HCT116 (cell line): ENCODE data around the gene FMNL1. TPM values are rescaled to one million over a fixed set of nuclear protein-coding genes. Genes with fewer than 3 reads are reported as not detected.

Source experiments
- ATAC-seq: fragments of 200-7000 bp; cut with Tn5 transposase; 2 replicates; pipeline ENCODE4 v1.9.1; 2020; ENCODE audit warnings: mild to moderate bottlenecking, moderate library complexity
- BruUV-seq: library from RNA; stranded (reverse); fragments of 400-500 nt; replicated peaks from 2 replicates; lab custom pipeline; 2021; lab: Mats Ljungman, UMichigan
- CTCF ChIA-PET: fragments of 300-600 bp; sonication (Branson Sonifier 250); formaldehyde crosslinking; loops from one replicate; lab custom pipeline; 2021; ENCODE audit warnings: antibody characterized with exemption; lab: Charles Lee
- POLR2A ChIA-PET: fragments of 300-600, 350-600 bp; sonication (Branson Sonifier 250); formaldehyde crosslinking; loops from one replicate; lab custom pipeline; 2021; ENCODE audit warnings: antibody characterized with exemption; lab: Charles Lee
- RAD21 ChIA-PET, 2 experiments: fragments of 300-600 bp; sonication (Branson Sonifier 250); formaldehyde crosslinking; loops; one replicate each; lab custom pipeline; 2023; ENCODE audit warnings: low total read pairs in 2 of 2; ENCODE audit not compliant: uncharacterized antibody in 2 of 2, unreplicated experiment in 2 of 2, low non-redundant PET in 1 of 2; lab: Charles Lee
- DNase-seq: peaks from one replicate; pipeline ENCODE4 v3.0.0-alpha.2; 2010; ENCODE audit warnings: low read depth, low spot score
- H2AFZ ChIP-seq: fragments of 200-600 bp; shearing (Covaris generic), sonication (generic); 2 replicates; pipeline ENCODE4 v1.6.1; 2017; ENCODE audit warnings: low read depth, mixed run types, mixed read lengths, antibody characterized with exemption, low read length; ENCODE audit not compliant: poor library complexity, severe bottlenecking
- H3K27ac ChIP-seq: 2 replicates; pipeline ENCODE4 v1.5.1; 2012; ENCODE audit warnings: low read depth, low read length
- H3K27me3 ChIP-seq: fragments of 200-600 bp; sonication (generic); 2 replicates; pipeline ENCODE4 v1.6.1; 2016; ENCODE audit warnings: mixed run types, low read length, mixed read lengths; ENCODE audit not compliant: insufficient read depth
- H3K36me3 ChIP-seq, 2 experiments: fragments of 200-500 bp in 1 of 2; fragments of 200-600 bp in 1 of 2; sonication (Bioruptor generic) in 1 of 2; sonication (generic) in 1 of 2; 2 replicates each; pipeline versions ENCODE4 v1.5.1 to v1.6.1; 2014 to 2016; ENCODE audit warnings: low read length in 2 of 2, inconsistent platforms in 1 of 2, mixed read lengths in 1 of 2, mixed run types in 1 of 2; ENCODE audit not compliant: insufficient read depth in 2 of 2, control insufficient read depth in 1 of 2
- H3K4me1 ChIP-seq, 2 experiments: fragments of 200-600 bp in 1 of 2; sonication (generic) in 1 of 2; 2 replicates each; pipeline versions ENCODE4 v1.5.1 to v1.6.1; 2012 to 2017; ENCODE audit warnings: low read length in 2 of 2, inconsistent platforms in 1 of 2, mild to moderate bottlenecking in 1 of 2, mixed read lengths in 1 of 2, mixed run types in 1 of 2, moderate library complexity in 1 of 2; ENCODE audit not compliant: insufficient read depth in 2 of 2, control insufficient read depth in 1 of 2
- H3K4me2 ChIP-seq: fragments of 200-600 bp; sonication (generic); 2 replicates; pipeline ENCODE4 v1.6.1; 2017; ENCODE audit warnings: mixed run types, low read length, mixed read lengths
- H3K4me3 ChIP-seq, 2 experiments: fragments of 200-600 bp in 1 of 2; sonication (generic) in 1 of 2; replicated peaks in 1 of 2; 2 replicates each; pipeline ENCODE4 v1.5.1; 2011 to 2016; ENCODE audit warnings: low read length in 2 of 2, control low read depth in 1 of 2, low read depth in 1 of 2, mild to moderate bottlenecking in 1 of 2, mixed read lengths in 1 of 2, mixed run types in 1 of 2
- H3K79me2 ChIP-seq: fragments of 200-600 bp; sonication (generic); 2 replicates; pipeline ENCODE4 v1.6.1; 2017; ENCODE audit warnings: mild to moderate bottlenecking, mixed run types, low read length, moderate library complexity, mixed read lengths; ENCODE audit not compliant: insufficient read depth
- H3K9ac ChIP-seq: fragments of 200-600 bp; sonication (generic); 2 replicates; pipeline ENCODE4 v1.6.1; 2016; ENCODE audit warnings: low read length, mixed read lengths
- H3K9me2 ChIP-seq: fragments of 200-600 bp; sonication (generic), shearing (Covaris generic); 2 replicates; pipeline ENCODE4 v1.6.1; 2017; ENCODE audit warnings: mixed run types, mild to moderate bottlenecking, moderate library complexity; ENCODE audit not compliant: insufficient read depth
- H3K9me3 ChIP-seq, 2 experiments: fragments of 200-500 bp in 1 of 2; fragments of 200-600 bp in 1 of 2; sonication (Bioruptor generic) in 1 of 2; sonication (generic) in 1 of 2; 2 replicates each; pipeline ENCODE4 v1.6.1; 2014 to 2017; ENCODE audit warnings: low read length in 2 of 2, mixed read lengths in 2 of 2, inconsistent platforms in 1 of 2, low read depth in 1 of 2, mild to moderate bottlenecking in 1 of 2, mixed run types in 1 of 2, moderate library complexity in 1 of 2; ENCODE audit not compliant: control insufficient read depth in 1 of 2, insufficient read depth in 1 of 2
- H4K20me1 ChIP-seq: fragments of 200-600 bp; sonication (generic), shearing (Covaris generic); 2 replicates; pipeline ENCODE4 v1.6.1; 2017; ENCODE audit warnings: mixed run types, mild to moderate bottlenecking, moderate library complexity; ENCODE audit not compliant: insufficient read depth
- ATF3 ChIP-seq: IDR thresholded peaks from 2 replicates; pipeline ENCODE4 v1.6.1; 2012
- CBX3 ChIP-seq: IDR thresholded peaks from 2 replicates; pipeline ENCODE4 v1.6.1; 2012; ENCODE audit warnings: low read depth
- CTCF ChIP-seq, 3 experiments: fragments of 200-600 bp in 1 of 3; sonication (generic) in 1 of 3; IDR thresholded peaks in 2 of 3; conservative IDR thresholded peaks in 1 of 3; 2 replicates each; pipeline ENCODE4 v1.5.1; 2012 to 2017; ENCODE audit warnings: low read depth in 2 of 3, low read length in 2 of 3, antibody characterized with exemption in 1 of 3, borderline replicate concordance in 1 of 3, control low read depth in 1 of 3, mild to moderate bottlenecking in 1 of 3, mixed read lengths in 1 of 3, mixed run types in 1 of 3, moderate library complexity in 1 of 3; ENCODE audit not compliant: insufficient read depth in 1 of 3
- EGR1 ChIP-seq: IDR thresholded peaks from 2 replicates; pipeline ENCODE4 v1.6.1; 2012; ENCODE audit warnings: low read depth
- ELF1 ChIP-seq: IDR thresholded peaks from 2 replicates; pipeline ENCODE4 v1.6.1; 2012; ENCODE audit warnings: low read depth, borderline replicate concordance
- EZH2 ChIP-seq: fragments of 200-600 bp; sonication (generic); IDR thresholded peaks from 2 replicates; pipeline ENCODE4 v1.6.1; 2017; ENCODE audit warnings: antibody characterized with exemption, mixed run types
- EZH2phosphoT487 ChIP-seq: fragments of 200-600 bp; IDR thresholded peaks from 2 replicates; pipeline ENCODE4 v1.6.1; 2018; ENCODE audit warnings: antibody characterized with exemption, borderline replicate concordance
- FOSL1 ChIP-seq: IDR thresholded peaks from 2 replicates; pipeline ENCODE4 v1.6.1; 2012; ENCODE audit warnings: low read depth
- JUND ChIP-seq: IDR thresholded peaks from 2 replicates; pipeline ENCODE4 v1.6.1; 2012
- MAX ChIP-seq: IDR thresholded peaks from 2 replicates; pipeline ENCODE4 v1.6.1; 2012
- POLR2AphosphoS5 ChIP-seq: IDR thresholded peaks from 2 replicates; pipeline ENCODE4 v1.6.1; 2011; ENCODE audit warnings: mild to moderate bottlenecking, low read depth, low read length, moderate library complexity
- RAD21 ChIP-seq: IDR thresholded peaks from 2 replicates; pipeline ENCODE4 v1.6.1; 2012; ENCODE audit warnings: low read depth, mild to moderate bottlenecking
- REST ChIP-seq: IDR thresholded peaks from 2 replicates; pipeline ENCODE4 v1.6.1; 2012; ENCODE audit warnings: low read depth
- SP1 ChIP-seq: IDR thresholded peaks from 2 replicates; pipeline ENCODE4 v1.6.1; 2012; ENCODE audit warnings: low read depth
- TCF7L2 ChIP-seq: IDR thresholded peaks from 2 replicates; pipeline ENCODE4 v1.7.0; 2011; ENCODE audit warnings: borderline replicate concordance, inconsistent platforms; ENCODE audit not compliant: insufficient read depth, insufficient read length; ENCODE audit errors: extremely low read depth
- YY1 ChIP-seq: IDR thresholded peaks from 2 replicates; pipeline ENCODE4 v1.6.1; 2011; ENCODE audit warnings: low read length, low read depth, moderate library complexity, mild to moderate bottlenecking; ENCODE audit not compliant: insufficient replicate concordance; ENCODE audit errors: extremely low read depth
- ZFX ChIP-seq: fragments of 450-650 bp; IDR thresholded peaks from 2 replicates; pipeline ENCODE4 v1.6.1; 2017
- ZNF274 ChIP-seq: fragments of 200-500 bp; sonication (Bioruptor generic); IDR thresholded peaks from 2 replicates; pipeline ENCODE4 v1.6.1; 2014; ENCODE audit warnings: mild to moderate bottlenecking, low read depth, low read length, inconsistent platforms
- intact Hi-C: fragments of 100-400 bp; cut with micrococcal nuclease; formaldehyde crosslinking; loops from 2 replicates; pipeline ENCODE4 v1.10.0; 2022
- total RNA-seq: library from RNA; stranded (reverse); gene quantifications from one replicate; pipeline ENCODE4 v1.2.1, GENCODE V29; 2021; ENCODE audit not compliant: unreplicated experiment

The FMNL1 gene
- total RNA-seq, 1 experiment from 2014 or later: 8.2 TPM

GRCh38 chr17:45184144-45184543, 37.5 kb upstream of the FMNL1 start:
- no peaks in the 10 kb centered on the region for H3K9me3 ChIP-seq
- no peak overlapping the region for H3K9ac ChIP-seq
- no peaks in the 10 kb centered on the region for H3K27me3 ChIP-seq
- ATAC-seq (0 out of 2 replicates have a peak, but pooled peaks have one; percentile 17), DNase-seq (no peak)
- TF ChIP-seq ATF3 (no peak), TCF7L2 (no peak), FOSL1 (no peak), CTCF (IDR thresholded peaks at IDR 0.05 in 2 of 3, conservative IDR thresholded peaks at IDR 0.05 in 1 of 3; ENCODE audit: borderline replicate concordance in 1 of 3, insufficient read depth in 1 of 3, low read depth in 2 of 3, low read length in 2 of 3) (no peak), EZH2phosphoT487 (no peak), ZFX (no peak), SP1 (no peak), YY1 (no peak), RAD21 (no peak), REST (no peak), CBX3 (no peak), EGR1 (no peak), ZNF274 (no peak), MAX (no peak), POLR2AphosphoS5 (no peak), JUND (no peak), ELF1 (no peak), EZH2 (no peak)
- peaks cover 16 to 18% of the 10 kb centered on the region in 2 experiments for H3K4me1 ChIP-seq
- no TSS peak for BruUV-seq
- no peak overlapping the region for H3K4me3 ChIP-seq
- H4K20me1 ChIP-seq: no peaks in the 10 kb centered on the region
- no peaks in the 10 kb centered on the region for H3K9me2 ChIP-seq
- H3K79me2 ChIP-seq: no peaks in the 10 kb centered on the region
- POLR2A ChIA-PET: interaction anchor here (1.2 to 1.7 kb wide), 2 partner anchors 8 to 11 kb away, joined by 5 read pairs; no protein-coding TSS in a partner anchor
- RAD21 ChIA-PET: no interaction called here
- CTCF ChIA-PET: interaction anchor here (1.7 to 5.3 kb wide), 2 partner anchors 14 to 49 kb away, joined by 4 to 21 read pairs; partner anchors contain the start of gene ACBD4
- intact Hi-C loops: no loop called here
- no peak overlapping the region for H2AFZ ChIP-seq
- 0 out of 2 replicates have a peak overlapping the region, but pooled peaks have one; percentile 35 for H3K27ac ChIP-seq
- H3K36me3 ChIP-seq: no peaks in the 10 kb centered on the region
- peak overlapping the region; percentile 8; the same call in 1 of the 2 replicates for H3K4me2 ChIP-seq
